Occipital lobe (tissue), 2 donors: ENCODE results near the gene OR1I1. TPM values are rescaled to one million over a fixed set of nuclear protein-coding genes. Genes with fewer than 3 reads are reported as not detected.

Experiments
- DNase-seq: peaks from one replicate; lab custom pipeline; 2025; lab: John Stamatoyannopoulos, UW
- total RNA-seq: library from RNA; depleted of rRNA; stranded (reverse); fragments of >200 nt; gene quantifications from one replicate; pipeline ENCODE4 v1.2.3, GENCODE V29; 2014

Gene OR1I1
- total RNA-seq, 1 donor from 2014 or later = not detected

- no peak for DNase-seq
Measured at GRCh38 chr19:15098460-15098859, 16.4 kb downstream of the OR1I1 start.

DNA sequence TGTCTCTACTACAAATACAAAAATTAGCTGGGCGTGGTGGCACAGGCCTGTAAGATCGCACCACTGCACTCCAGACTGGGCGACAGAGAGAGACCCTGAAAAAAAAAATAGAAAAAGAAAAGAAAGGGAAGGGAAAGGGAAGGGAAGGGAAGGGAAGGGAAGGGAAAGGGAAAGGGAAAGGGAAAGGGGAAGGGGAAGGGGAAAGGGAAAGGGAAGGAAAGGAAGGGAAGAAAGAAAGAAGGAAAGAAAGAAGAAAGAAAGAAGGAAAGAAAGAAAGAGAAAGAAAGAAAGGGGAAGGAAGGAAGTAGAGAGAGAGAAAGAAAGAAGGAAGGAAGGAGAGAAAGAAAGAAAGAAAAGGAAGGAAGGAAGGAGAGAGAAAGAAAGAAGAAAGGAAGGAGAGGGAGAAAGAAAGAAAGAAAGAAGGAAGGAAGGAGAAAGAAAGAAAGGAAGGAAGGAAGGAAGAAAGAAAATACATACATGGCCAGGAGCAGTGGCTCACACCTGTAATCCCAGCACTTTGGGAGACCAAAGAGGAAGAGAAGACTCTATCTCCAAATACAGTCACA is 17.1 kb downstream of the OR1I1 start:
- DNase-seq = no peak

DNA sequence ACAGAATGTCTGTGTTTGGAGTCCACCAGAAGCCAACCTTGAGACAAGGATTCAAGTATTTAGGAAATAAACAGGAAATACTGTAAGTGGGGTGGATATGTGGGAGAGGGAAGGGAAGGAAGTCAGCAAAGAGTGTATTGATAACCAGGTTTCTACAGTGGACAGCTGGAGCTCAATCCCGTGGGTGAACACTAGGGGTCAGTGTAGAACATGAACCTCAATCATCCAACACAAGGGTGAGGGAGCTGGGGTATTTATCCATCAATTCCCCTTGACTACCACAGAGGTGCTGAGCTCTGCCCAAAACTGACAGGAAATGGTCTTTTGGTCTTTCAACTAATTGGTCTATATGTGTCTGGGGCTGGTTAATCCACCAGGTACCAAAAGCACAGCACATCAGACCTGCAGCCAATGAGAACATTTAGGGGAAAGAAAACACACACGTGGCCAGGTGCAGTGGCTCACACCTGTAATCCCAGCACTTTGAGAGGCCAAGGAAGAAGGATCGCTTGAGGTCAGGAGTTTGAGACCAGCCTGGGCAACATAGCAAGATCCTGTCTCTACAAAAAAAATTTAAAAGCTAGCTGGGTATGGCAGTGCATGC is 19.6 kb downstream of the OR1I1 start:
- no peak for DNase-seq

DNA sequence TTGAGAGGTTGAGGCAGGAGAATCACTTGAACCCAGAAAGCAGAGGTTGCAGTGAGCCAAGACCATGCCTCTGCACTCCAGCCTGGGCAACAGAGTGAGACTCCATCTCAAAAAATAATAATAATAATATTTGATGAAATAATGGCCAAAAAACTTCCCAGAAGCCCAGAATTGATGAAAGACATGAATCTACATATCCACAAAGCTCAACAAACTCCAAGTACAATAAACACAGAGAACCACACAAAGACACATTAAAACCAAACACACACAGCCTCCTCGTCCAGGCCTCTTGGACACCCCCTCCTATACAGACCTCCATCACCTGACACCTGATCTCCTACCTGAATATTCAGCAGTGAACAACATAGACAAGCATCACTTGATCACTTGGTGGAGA is 22.0 kb downstream of the OR1I1 start:
- DNase-seq = no peak

- no peak for DNase-seq
Measured at GRCh38 chr19:15104411-15104810, 22.4 kb downstream of the OR1I1 start.

DNA sequence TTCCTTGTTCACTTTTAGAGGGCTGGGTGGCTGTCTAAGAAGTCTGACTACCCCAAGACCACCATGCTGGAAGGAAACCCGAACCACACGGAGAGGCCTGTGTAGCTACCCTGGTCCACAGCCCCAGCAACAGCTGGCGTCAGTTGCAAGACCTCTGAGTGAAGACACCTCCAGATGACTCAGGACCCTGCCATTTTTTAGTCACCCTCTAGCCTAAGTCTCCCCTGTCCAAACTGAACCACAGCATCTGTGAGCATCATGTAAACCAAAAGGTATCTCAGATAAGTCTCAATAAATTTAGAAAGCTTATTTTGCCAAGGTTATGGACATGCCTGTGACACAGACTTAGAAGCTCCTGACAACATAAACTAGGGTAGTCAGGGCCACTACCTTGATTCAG is 23.0 kb downstream of the OR1I1 start:
- no peak for DNase-seq

DNA sequence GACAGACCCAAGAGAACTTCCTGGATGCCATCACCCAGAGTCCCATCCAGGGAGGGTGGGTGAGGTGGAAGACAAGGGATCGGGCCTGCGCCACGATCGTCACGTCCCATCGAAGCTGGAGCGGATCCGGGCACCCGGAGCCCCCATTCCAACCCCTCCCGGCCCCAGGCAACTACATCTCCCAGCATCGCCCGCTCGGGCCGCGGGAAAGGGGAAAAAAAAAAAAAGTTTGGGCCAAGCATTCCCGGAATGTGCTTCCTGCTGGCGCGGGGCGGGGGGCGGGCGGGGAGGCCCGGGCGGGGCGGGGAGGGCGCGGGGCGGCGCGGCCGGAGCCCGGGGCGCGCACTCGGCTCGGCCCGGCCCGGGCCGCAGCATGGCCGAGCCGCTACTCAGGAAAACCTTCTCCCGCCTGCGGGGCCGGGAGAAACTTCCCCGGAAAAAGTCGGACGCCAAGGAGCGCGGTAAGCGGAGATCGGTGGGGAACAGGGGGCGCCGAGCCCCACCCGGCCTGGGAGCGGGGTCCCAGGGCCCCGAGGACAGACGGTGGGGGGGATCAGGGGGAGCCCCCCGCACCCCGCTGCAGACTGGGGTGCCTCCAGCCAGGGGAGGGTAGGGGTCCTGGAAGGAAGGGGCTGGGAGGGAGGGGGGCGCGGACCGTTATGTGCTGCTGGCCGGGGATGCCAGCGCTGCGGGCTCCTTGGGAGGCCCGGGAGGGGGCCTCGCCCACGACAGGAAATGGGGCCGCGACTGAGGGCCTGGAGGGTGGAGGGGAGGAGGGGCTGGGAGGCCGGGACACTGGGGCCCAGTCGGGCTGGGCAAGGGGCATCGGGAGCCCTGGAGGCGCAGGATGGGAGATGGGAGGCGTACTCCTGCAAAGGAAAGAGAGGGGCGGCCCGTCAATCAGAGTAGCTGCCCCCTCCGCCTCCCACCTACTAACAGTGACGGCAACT is 25.3 kb downstream of the OR1I1 start, which contains the start of gene SYDE1:
Gene SYDE1, plus strand, starts transcription at position 341 of the 950 bp plus-strand sequence. Its CDS starts 33 bp downstream, at position 374.
- DNase-seq = no peak

DNA sequence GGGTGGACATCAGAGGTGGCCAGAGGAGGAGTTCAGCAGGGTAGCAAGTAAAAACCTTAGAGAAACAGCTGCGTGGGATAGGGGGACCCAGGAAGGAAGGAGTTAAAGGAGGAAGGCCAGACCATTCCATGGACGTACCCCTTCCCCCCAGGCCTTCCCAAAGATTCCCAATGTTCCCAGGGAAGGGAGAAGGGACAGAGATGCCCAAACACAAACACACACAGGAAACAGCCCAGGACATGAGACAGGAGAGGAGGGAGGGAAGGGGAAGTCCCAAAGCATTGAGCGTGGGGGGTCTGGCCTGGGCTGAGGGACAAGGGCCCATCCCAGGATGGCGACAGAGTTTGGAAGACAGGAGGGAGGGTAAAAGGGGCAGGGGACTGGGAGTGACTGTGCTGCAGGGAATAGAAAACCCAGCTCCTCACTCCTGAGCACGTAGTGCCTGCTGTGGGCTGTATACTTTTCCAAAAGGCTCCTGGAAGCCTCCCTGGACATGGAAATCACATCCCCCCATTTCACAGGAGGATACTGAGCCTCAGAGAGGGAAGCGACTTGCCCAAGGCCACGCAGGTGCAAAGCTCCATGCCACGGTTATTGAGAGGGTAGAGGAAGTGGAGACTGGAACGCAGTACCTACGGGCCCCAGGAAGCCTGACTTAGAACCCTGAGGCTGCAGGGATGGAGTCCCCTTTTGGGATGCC is 26.3 kb downstream of the OR1I1 start:
- DNase-seq = no peak

- DNase-seq = no peak
Measured at GRCh38 chr19:15108845-15109767, 27.1 kb downstream of the OR1I1 start.

GRCh38 chr19:15109768-15110417 is 27.9 kb downstream of the OR1I1 start:
- no peak for DNase-seq

- DNase-seq = no peak
Measured at GRCh38 chr19:15110418-15110815, 28.4 kb downstream of the OR1I1 start.

DNA sequence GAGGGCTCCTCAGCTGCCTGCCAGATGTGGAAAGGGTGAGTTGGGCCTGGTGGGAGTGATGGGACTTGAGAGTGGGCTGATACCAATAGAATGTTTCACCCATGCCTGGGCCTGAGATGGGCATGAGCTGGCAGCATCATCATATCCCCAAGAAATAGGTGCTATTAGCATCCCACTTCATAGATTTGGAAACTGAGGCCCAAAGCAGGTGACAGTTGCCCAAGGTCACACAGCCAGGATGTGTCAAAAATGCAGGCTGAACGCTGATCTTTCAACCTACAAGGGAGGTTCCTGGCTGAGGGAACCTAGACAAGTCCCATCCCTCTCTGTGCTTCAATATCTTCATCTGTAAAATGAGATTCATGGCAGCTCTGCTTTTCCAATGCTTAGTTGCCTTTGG is 29.7 kb downstream of the OR1I1 start:
- no peak for DNase-seq

- no peak for DNase-seq
Measured at GRCh38 chr19:15112385-15112784, 30.4 kb downstream of the OR1I1 start.

GRCh38 chr19:15113245-15114152 is 31.5 kb downstream of the OR1I1 start:
- no peak for DNase-seq

DNA sequence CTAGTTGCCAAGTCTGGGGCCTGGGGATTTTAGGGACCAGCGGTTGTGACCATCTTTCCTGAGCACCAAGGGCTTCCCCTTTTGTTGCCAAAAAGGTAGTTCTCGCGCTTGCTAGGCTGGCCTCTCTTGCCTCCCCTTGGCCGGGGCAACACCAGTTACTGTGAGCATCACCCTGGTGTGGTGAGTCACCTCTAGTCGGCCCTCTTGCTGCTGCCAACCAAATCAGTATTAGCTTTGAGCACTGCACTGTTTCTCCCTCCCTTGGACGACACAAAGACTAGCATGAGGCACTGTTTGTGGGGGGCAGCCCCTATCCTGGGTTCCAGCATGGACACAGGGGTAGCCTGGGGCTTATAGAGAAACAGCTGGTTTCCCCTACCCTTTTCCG is 32.1 kb downstream of the OR1I1 start:
- no peak for DNase-seq

DNA sequence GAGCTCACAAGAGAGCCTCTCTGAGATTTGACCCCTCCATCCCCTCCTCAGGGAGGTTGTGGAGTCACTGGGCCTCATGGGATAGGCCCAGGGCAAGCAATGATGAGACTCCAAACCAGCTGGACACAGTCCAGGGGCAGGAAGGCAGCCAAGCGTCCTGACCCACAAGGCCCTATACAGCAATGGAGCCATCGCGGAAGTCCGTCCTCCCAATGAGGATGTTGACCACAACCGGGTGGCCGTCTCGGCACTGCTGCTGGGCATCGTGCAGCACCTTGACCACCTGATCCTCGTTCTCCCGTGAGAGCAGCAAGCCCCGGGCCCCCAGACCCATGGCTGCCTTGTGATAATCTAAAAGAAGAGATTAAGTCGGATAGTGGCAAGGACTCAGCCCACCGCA is 33.1 kb downstream of the OR1I1 start:
- no peak for DNase-seq

GRCh38 chr19:15115762-15116615 is 34.0 kb downstream of the OR1I1 start:
- DNase-seq = no peak

DNA sequence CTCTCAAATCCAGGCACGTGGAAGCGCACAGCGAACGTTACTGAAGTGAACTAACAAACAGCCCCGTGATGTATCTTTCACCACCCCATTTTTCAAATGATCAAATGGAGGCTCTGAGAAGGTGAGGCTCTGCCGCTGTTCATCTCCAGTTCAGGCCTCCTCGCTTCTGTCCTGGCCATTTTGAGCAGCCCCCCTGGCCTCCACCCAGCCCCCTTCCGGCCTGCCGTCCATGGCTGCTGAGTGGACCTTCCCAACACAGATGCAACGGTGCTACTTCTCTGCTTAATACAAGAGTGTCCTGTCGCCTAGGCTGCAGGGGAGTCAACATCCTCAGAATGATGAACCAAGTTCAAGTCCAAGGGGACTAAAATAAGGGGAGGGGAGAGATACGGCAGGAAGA is 34.8 kb downstream of the OR1I1 start:
- DNase-seq = no peak
